Activated CD8-positive, alpha-beta memory T cell treated with anti-CD3 and anti-CD28 coated beads, Interleukin-2, amount 50 U/mL, for 48 hours (primary cell): ENCODE results near the gene UBE4B.
"Not testable (repeated sequence)": the region's sequence is repeated elsewhere in the genome, so short reads cannot be mapped to it uniquely, and the experiment has no call there.

ENCODE experiments used
- DNase-seq: peaks from one replicate; pipeline ENCODE4 v3.0.0-alpha.2; 2020

UBE4B gene

DNA sequence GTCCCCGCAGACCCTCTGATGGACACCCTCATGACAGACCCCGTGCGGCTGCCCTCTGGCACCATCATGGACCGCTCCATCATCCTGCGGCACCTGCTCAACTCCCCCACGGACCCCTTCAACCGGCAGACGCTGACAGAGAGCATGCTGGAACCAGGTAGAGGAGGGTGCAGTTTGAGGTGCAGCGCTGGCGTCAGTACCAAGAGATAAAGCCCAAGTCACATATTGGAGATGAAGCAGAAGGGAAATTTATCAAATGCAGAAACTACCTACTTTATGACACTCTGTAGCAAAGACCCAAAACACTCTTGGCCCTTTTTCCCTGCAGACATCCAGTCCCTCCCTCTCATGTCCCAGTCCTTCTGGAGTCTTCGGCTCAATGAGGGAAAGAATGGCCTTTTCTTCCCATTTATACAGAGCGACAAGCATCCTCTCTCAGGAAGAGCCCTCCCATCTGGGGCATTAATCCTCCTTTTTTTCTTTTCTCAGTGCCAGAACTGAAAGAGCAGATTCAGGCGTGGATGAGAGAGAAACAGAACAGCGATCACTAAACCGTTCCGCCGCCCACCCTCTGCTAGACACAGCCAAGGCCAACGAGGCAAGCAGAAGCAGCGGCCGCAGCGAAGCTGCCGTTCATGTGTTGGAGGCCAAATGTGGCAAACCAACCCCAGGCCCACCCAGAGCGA, 146.8 kb downstream of the UBE4B start:
- DNase-seq: no peak

DNA sequence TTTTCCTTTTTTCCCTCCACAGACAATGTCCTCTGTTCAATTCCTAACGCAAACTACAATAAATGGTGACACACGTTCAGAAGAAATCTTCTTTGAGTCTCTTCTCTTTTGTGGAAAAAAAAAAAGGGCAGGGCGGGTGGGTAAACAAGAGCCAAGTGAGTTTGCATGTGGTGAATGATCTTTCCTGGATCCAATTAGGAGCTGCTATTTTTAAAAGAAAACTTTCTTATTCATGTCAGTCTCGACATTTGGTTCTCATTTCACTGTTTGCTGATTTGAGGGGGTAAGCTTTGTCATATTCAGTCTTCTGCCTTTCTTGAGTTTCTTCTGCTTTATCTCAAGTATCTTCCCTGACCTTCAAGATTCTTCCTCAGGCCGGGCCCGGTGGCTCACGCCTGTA, 148.4 kb downstream of the UBE4B start:
- no peak for DNase-seq

DNA sequence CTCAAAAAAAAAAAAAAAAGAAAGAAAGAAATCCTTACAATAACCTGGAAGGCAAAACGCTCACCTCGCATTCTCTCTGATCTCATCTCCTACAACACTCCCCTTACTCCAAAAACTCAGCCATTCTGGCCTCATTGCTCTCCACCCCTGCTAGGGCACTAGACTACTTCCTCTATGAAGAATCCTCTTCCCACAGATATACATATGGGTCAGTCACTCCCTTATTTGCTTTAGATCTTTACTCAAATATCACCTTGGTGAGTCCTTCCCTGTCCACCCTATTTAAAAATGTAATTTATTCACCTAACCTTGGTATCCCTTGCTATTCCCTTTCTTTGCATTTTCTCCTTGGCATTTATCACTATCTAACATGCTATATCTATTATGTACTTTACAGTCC, 153.0 kb downstream of the UBE4B start:
- DNase-seq: no peak

DNA sequence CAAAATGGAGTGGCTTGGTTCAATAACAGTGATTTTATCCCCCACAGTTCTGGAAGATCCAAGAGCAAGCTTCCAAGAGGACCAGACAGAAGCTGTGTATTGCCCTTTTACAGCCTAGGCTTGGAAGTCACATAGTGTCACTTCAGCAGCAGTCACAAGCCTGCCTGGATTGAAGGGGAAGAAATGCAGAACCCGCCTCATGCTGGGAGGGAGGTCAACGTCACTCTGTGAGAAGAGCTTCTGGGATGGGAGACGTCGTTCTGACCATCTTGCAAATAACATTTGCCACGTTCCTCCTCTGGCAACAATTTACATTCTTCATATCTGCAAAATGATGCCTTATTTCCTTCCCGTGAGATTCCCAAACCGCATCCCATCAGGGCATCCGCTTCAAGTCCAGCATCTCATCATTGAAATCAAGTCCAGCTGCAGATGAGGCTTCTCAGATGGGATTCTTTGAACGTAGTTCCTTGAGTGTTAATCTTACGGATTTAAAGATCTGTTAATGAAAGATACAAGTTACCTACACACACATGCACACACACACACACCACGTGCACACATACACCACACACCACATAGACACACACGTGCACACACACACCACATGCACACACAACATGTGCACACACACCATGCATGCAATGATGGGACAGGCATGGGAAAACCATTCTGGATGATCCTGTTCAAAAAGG, 153.7 kb downstream of the UBE4B start:
- no peak for DNase-seq

DNA sequence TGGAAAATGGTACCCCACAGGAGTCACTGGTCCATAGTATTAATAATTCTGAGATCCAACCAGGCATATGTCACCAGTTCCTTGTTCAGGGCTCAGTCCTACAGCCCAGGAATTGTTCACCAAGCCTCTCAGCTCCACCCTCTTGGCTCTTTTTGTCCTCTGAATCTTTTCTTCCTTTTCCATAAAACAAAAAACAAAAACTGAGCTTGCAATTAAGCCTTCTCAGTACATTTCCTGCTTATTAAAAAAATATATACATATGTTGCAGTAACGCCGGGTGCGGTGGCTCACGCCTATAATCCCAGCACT, 154.2 kb downstream of the UBE4B start:
- DNase-seq: no peak

DNA sequence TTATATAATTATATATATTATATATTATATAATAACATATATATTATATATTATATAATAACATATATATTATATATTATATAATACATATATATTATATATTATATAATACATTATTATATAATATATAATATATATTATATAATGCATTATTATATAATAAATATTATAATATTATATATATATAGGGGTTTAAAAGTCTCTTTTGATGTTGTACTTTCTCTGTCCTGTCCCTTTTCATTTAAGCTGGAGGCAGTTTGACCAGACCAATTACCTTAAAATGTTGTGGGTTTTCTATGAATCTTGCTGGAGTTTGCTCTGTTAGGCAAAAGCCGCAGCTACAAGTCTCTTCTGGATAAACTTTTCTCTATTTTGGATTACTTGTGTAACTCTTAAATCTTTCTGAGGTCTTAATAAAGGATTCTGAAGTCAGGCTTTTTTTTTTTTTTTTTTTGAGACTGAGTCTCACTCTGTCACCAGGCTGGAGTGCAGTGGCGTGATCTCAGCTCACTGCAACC, 155.4 kb downstream of the UBE4B start:
- no peak for DNase-seq

DNA sequence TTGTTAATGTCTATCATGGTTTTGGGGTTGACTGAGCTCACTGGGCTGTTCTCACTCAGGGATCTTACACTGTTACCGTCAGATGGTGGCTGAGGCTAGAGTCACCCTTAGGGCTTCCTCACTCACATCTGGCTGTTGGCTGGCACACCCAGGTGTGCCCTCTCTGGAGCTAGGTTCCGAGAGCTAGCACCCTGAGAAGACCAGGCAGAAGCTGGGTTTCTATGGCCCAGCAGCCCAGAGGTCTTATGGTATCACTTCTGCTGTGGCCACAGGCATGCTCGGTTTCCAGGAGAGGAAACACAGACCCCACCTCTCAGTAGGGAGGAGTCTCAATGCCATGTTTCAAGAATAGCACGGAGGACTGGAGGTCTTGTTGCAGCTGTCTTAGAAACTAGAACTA, 156.9 kb downstream of the UBE4B start:
- DNase-seq: no peak

DNA sequence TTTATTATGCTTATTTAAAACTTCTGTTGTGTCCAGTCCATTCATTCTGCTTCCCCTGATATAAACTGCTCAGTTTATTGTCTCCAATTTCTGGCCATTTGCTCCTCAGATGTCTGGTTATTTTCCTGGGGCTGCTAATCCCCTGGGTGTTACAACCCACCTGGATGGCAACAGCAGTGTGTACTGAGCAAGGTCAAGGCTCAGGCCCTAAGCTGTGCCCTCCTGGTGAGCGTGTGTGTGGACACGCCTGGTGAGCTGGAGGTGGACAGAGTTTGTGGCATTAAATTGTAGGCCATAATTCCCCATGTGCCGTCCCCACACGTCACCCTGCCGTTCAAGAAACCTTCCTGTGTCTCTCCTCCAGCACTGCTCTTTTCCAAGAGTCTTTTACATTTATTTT, 159.5 kb downstream of the UBE4B start:
- no peak for DNase-seq

DNA sequence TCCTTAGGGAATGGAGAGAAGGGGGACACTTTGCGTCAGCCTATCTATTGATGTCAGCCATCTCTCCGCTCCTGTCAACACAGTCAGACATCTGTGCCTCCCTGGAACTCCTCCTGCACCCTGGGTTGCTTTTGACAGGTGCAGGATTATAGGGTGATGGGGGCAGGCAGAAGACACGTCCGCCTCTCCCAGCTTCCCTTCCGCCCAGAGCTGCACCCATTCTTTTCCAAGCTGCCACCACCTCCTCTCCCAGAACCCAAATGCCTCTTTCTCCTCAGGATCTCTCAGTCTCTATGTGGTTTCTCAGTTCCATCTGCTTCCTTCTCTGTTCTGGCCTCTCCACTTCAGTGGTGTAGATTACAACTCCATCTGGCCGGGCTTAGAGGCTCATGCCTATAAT, 160.5 kb downstream of the UBE4B start:
- DNase-seq: no peak

DNA sequence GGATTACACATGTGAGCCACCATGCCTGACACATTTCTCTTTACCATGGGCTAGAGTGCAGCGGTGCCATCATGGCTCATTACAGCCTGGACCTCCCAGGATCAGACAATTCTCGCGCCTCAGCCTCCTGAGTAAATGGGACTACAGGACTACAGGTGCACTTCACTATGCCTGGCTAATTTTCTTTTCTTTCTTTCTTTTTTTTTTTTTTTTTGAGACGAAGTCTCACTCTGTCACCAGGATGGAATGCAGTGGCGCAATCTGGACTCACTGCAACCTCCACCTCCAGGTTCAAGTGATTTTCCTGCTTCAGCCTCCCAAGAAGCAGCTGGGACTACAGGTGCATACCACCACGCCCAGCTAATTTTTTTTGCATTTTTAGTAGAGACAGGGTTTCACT, 162.8 kb downstream of the UBE4B start:
- DNase-seq: no peak

DNA sequence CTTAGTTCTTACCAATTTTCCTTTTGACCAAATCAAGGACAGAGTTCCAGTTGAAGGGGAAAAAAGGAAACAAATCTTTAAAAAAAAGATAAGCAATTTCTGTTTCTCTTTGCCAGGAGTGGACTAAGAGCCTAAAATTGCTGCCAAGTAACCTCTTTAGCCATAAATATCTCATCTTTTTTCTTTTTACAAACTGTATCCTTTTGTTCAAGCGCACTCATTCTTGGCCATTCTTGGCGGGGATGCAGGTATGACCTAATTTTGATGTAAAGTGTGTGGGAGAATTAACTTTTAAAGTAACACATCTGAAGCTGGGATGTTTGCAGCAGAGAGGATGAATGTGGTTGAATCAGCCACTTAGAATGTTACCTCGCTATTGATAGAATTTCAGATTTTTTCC, 164.2 kb downstream of the UBE4B start:
- no peak for DNase-seq

DNA sequence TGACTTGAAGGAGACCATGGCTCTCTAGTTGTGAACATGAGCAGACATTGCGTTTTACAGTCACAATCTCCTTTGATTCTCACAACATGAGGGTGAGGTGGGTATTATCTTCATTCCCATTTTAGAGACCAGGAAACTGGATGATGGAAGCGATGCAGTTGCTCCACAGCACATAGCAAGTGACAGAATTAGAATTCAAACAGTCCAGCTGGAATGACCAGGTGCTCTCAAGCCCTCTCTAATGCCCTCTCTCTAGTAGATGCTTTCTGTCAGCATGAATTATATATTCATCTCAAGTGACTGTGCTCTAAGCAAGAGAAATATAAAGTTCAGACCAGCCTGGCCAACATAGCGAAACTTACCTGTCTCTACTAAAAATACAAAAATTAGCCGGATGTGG, 167.9 kb downstream of the UBE4B start:
- DNase-seq: no peak

DNA sequence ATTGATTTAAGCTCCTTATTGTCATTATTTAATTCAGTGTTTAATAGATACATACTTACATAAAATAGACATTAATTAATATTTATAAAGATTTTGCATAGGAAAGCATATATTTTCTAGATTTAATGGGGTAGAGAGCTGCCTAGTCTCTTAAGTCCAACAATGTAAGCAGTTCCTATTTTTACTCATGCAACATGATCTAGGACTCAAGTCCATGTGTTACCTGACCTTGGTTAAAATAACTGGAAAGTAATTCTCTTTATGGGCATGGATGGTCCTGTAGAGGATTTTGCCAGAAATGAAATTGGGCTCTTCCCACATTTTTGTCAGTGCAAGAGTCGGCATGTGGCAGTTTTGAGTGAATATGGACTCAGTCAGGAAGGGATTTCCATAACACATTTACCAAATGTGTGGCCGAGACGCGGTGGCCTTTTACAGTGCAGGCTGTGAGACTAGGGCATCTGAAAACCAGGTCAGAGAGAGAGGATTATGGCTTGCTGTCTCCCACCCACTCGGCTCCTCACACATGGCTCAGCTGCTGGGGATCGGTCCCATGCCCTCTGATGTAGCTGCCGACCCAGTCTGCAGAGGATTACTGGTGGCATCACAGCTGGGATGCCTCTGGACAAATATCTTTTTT, 171.4 kb downstream of the UBE4B start:
- no peak for DNase-seq

DNA sequence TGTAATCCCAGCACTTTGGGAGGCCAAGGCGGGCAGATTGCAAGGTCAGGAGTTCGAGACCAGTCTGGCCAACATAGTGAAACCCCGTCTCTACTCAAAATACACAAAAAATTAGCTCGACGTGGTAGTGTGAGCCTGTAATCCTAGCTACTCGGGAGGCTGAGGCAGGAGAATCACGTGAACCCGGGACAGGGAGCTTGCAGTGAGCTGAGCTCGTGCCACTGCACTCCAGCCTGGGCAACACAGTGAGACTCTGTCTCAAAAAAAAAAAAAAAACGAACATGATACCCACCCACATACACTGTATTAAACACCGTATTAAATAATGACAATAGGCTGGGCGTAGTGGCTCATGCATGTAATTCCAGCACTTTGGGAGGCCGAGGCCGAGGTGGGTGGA, 172.4 kb downstream of the UBE4B start:
- not testable (repeated sequence) for DNase-seq

DNA sequence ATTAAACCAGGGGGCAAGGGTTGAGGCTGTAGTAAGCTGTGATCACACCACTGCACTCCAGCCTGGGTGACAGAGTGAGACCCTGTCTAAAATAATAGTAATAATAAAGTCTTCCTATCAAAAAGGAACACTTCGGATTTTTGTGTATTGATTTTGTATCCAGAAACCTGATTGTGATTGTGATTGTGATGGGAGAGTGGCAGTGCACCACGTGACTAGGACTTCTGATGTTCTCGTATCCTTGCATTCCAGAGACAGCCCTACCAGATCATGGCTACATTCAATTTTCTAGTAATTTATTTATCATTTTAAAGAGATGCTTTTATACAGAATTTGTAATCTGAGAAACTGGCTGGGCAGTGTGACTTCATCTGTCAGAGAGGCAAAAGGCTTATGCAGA, 175.1 kb downstream of the UBE4B start:
- no peak for DNase-seq

DNA sequence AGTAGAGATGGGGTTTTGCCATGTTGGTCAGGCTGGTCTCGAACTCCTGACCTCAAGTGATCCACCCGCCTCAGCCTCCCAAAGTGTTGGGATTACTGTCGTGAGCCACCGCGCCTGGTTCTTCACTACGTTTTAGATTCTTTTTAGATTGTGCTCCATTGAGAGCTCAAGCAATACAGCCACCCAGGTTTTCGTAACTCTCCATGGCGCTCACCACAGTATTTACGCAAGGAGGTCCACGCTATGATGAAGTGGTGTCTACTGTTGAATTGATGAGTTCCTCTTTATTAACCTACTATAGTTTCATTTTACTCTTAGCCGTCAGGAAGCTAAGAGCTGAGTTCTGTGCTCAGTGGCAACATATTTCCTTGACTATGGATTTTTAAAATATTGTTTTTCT, 175.8 kb downstream of the UBE4B start:
- peak; percentile 38 for DNase-seq

DNA sequence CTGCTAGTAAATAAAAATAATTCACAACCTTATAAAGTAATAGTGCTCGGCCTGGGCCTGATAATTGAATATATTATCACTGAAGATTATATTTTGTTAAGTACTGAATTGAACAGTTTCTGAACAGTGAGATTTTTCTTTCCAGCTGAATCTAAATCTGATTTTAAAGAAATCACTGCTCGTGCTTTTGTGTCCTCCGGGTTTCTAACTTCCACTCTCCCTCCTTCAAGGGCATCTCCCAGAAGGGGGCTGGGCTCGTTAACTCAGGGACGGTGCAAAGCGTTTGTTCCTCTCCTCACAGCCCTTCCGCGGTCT, 176.8 kb downstream of the UBE4B start:
- no peak for DNase-seq

DNA sequence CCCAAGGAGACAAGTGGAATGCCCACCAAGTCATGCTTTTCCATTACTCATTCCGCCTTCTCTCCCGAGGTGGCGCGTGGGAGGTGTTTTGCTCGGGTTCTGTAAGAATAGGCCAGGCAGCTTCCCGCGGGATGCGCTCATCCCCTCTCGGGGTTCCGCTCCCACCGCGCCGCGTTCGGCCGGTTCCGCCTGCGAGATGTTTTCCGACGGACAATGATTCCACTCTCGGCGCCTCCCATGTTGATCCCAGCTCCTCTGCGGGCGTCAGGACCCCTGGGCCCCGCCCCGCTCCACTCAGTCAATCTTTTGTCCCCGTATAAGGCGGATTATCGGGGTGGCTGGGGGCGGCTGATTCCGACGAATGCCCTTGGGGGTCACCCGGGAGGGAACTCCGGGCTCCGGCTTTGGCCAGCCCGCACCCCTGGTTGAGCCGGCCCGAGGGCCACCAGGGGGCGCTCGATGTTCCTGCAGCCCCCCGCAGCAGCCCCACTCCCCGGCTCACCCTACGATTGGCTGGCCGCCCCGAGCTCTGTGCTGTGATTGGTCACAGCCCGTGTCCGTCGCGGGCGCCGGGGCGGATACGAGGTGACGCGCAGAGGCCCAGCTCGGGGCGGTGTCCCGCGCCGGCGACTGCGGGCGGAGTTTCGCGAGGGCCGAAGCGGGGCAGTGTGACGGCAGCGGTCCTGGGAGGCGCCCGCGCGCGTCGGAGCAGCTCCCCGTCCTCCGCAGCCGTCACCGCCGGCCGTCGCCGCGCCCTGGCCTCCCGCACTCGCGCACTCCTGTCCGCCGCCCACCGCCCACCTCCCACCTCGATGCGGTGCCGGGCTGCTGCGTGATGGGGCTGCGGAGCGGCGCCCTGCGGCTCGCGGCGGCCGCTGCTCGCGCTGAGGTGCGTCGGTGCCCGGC, 177.4 kb downstream of the UBE4B start, which contains the start of gene KIF1B:
Gene KIF1B, plus strand, starts transcription at position 666 of the 906 bp plus-strand sequence. CDS start 21,759 bp downstream, outside the sequence.
- DNase-seq: peak; percentile 99

DNA sequence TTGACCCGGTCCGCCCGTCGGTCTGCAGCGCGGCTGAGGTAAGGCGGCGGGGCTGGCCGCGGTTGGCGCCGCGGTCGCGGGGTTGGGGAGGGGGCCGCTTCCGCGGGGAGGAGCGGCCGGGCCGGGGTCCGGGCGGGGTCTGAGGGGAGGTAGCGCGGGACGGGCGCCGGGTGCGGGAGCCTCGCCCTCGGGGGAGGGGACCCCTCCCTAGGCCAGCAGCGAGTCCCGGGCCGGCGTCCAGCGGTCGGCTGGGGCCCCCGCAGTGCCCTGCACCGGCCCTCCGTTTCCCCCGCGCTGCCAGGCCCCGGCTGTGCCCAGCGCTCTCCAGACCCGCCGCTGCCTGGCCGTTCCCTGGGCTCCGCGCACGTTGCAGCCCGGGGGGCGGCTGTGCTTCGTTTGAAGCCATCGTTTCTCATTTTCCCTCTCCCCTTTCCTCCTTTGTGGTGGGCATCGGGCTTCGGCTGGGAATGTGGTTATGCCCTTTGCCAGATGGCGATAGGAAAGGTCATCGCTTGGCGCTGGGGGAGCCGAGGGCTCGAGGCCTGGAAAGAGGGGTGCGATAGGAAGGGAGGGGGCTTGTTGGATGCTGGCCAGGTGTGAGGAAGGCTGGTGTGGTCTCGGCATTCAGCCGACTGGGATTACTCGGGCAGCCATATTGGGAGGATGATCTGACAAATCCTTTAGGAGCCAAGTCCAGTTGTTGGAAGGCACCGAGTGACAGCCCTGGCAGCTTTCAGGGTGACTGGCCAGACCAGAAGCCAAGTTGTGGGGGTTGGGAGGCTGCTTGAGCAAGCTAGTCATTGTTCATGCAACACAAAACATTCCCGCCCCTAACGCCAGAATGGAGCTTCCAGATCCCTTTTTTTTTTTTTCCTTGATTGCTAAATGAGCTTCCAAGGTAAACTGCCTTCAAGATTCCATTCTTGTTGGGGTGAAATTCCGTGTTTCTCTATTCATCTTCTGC, 178.4 kb downstream of the UBE4B start:
- peak; percentile 67 for DNase-seq

DNA sequence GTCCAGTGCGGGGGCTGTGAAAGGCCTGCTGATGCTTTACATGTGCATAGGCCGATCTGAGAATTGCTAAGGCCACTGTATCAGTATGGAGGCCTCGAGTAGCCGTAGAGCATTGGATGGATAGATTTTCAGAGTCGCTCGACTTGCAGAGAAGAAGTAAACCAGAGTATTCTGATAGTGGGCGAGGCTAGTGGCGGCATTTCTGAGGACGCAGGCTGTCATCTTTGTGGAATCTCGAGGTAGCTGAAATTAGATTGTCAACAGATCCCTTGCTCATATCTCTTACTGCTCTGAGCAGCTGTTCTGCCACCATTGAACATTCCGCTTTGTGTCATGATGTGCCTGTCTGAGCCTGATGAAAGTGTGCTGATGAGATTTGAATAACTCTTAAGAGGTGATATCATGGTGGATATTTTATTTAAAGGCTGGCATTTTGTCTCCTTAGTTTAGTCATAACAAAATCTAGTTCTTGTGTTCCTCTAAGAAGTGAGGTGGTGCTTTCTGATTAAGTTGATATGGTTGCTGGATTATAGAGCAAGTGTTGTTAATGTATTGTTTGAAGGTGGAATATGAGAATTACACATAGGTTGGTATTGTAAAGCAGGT, 179.2 kb downstream of the UBE4B start:
- peak; percentile 51 for DNase-seq

DNA sequence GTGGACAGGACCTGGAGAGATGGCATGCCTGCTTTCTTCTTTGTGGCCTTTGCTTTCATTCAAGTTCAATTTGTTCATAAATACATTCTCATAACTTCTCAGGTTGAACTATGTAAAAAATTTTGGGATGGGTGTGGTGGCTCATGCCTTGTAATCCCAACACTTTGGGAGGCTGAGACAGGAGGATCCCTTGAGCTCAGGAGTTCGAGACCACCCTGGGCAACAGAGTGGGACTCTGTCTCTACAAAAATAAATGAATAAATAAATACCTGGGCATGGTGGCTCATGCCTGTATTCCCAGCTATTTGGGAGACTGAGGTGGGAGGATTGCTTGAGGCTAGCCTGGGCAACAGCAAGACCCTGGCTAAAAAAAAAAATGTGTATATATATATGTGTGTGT, 179.7 kb downstream of the UBE4B start:
- peak; percentile 32 for DNase-seq
